B cell (primary cell): ENCODE data around the gene NCOA3. TPM values are rescaled to one million over a fixed set of nuclear protein-coding genes. Genes with fewer than 3 reads are reported as not detected.

Experiments
- ATAC-seq: fragments of 200-7000 bp; cut with Tn5 transposase; one replicate; pipeline ENCODE4 v1.10.0; 2021; ENCODE audit warnings: low read depth, mild to moderate bottlenecking, moderate number of reproducible peaks, moderate library complexity
- CTCF ChIA-PET: fragments of 350-600 bp; sonication (Branson Sonifier 250); formaldehyde crosslinking; loops from one replicate; lab custom pipeline; 2021; ENCODE audit warnings: antibody characterized with exemption, inconsistent platforms; lab: Charles Lee
- POLR2A ChIA-PET: fragments of 350-600 bp; sonication (Branson Sonifier 250); formaldehyde crosslinking; loops from one replicate; lab custom pipeline; 2021; ENCODE audit warnings: antibody characterized with exemption; lab: Charles Lee
- DNase-seq: peaks from one replicate; pipeline ENCODE4 v3.0.0; 2013
- H2AFZ ChIP-seq: 2 replicates; pipeline ENCODE4 v1.6.1; 2012; ENCODE audit warnings: mild to moderate bottlenecking, low read depth, low read length; ENCODE audit not compliant: insufficient read depth, poor library complexity, severe bottlenecking
- H3K27ac ChIP-seq, 2 donors: 1 replicate in 1 of 2; 2 replicates in 1 of 2; pipeline ENCODE4 v1.5.1; 2012 to 2013; ENCODE audit warnings: low read length in 2 of 2, mild to moderate bottlenecking in 2 of 2, moderate library complexity in 1 of 2
- H3K27me3 ChIP-seq, 4 experiments: fragments of 200-600 bp in 1 of 4; sonication (generic) in 1 of 4; replicated peaks in 1 of 4; 1 replicate in 2 of 4; 2 replicates in 2 of 4; pipeline versions ENCODE4 v1.6.1 to v1.7.0; 2013 to 2016; ENCODE audit warnings: low read length in 3 of 4, mild to moderate bottlenecking in 2 of 4, mixed read lengths in 1 of 4, moderate library complexity in 1 of 4; ENCODE audit not compliant: insufficient read depth in 4 of 4, control insufficient read depth in 3 of 4; ENCODE audit errors: control extremely low read depth in 1 of 4
- H3K36me3 ChIP-seq, 2 experiments: replicated peaks in 1 of 2; 1 replicate in 1 of 2; 2 replicates in 1 of 2; pipeline versions ENCODE4 v1.6.1 to v1.7.1; 2013; ENCODE audit warnings: low read length in 1 of 2; ENCODE audit not compliant: insufficient read depth in 2 of 2, control insufficient read depth in 1 of 2; ENCODE audit errors: control extremely low read depth in 1 of 2, extremely low read depth in 1 of 2
- H3K4me1 ChIP-seq, 2 donors: fragments of 200-600 bp in 1 of 2; sonication (generic) in 1 of 2; 1 replicate in 1 of 2; 2 replicates in 1 of 2; pipeline versions ENCODE4 v1.5.1 to v1.6.1; 2013 to 2017; ENCODE audit warnings: low read length in 2 of 2; ENCODE audit not compliant: control insufficient read depth in 2 of 2, insufficient read depth in 2 of 2
- H3K4me2 ChIP-seq: replicated peaks from 2 replicates; pipeline ENCODE3; 2012; ENCODE audit warnings: mild to moderate bottlenecking, low read depth, low read length; ENCODE audit not compliant: poor library complexity, severe bottlenecking
- H3K4me3 ChIP-seq, 5 experiments: fragments of 200-600 bp in 1 of 5; sonication (generic) in 1 of 5; 1 replicate in 3 of 5; 2 replicates in 2 of 5; pipeline versions ENCODE4 v1.5.1 to v1.7.0; 2011 to 2016; ENCODE audit warnings: low read length in 4 of 5, mild to moderate bottlenecking in 4 of 5, low read depth in 2 of 5, control low read depth in 1 of 5, moderate library complexity in 1 of 5; ENCODE audit not compliant: insufficient read depth in 1 of 5; ENCODE audit errors: control extremely low read depth in 1 of 5, extremely low read depth in 1 of 5
- H3K79me2 ChIP-seq: fragments of 200-600 bp; sonication (generic); one replicate; pipeline ENCODE4 v1.6.0; 2016; ENCODE audit warnings: low read length; ENCODE audit not compliant: control insufficient read depth, insufficient read depth
- H3K9ac ChIP-seq: fragments of 200-600 bp; sonication (generic); 2 replicates; pipeline ENCODE4 v1.6.1; 2017; ENCODE audit warnings: mild to moderate bottlenecking, low read length, moderate library complexity
- H3K9me3 ChIP-seq, 3 donors: one replicate each; pipeline versions ENCODE4 v1.6.1 to v1.7.1; 2013; ENCODE audit warnings: low read length in 2 of 3; ENCODE audit not compliant: control insufficient read depth in 2 of 3, insufficient read depth in 1 of 3; ENCODE audit errors: control extremely low read depth in 1 of 3
- H4K20me1 ChIP-seq: 2 replicates; pipeline ENCODE4 v1.6.0; 2012; ENCODE audit warnings: mild to moderate bottlenecking, low read length; ENCODE audit not compliant: insufficient read depth, control insufficient read depth, poor library complexity, severe bottlenecking
- H3K27ac Mint-ChIP-seq: one replicate; pipeline ENCODE4 v1.8.0; 2021; ENCODE audit warnings: mixed read lengths
- H3K27me3 Mint-ChIP-seq: one replicate; pipeline ENCODE4 v1.8.0; 2021; ENCODE audit warnings: mixed read lengths
- H3K4me1 Mint-ChIP-seq: one replicate; pipeline ENCODE4 v1.8.0; 2021; ENCODE audit warnings: mixed read lengths
- H3K4me3 Mint-ChIP-seq: one replicate; pipeline ENCODE4 v1.8.0; 2021; ENCODE audit warnings: mixed read lengths
- H3K9me3 Mint-ChIP-seq: one replicate; pipeline ENCODE4 v1.8.0; 2022; ENCODE audit warnings: mixed read lengths; ENCODE audit not compliant: insufficient read depth
- CTCF ChIP-seq: fragments of 200-600 bp; IDR thresholded peaks from one replicate; pipeline ENCODE4 v1.8.0; 2022; ENCODE audit warnings: antibody characterized with exemption, mild to moderate bottlenecking
- EZH2 ChIP-seq: IDR thresholded peaks from 2 replicates; pipeline ENCODE4 v1.6.1; 2012; ENCODE audit warnings: borderline replicate concordance, low read depth, mild to moderate bottlenecking, moderate library complexity, low read length; ENCODE audit not compliant: insufficient read depth, poor library complexity, severe bottlenecking
- WGBS: methylation state at CpG from one replicate; pipeline ENCODE4 v1.1.5; 2013; ENCODE audit warnings: missing lambda C conversion rate; ENCODE audit not compliant: insufficient coverage; 5-methylcytosine and 5-hydroxymethylcytosine counted together
- intact Hi-C: fragments of 100-400 bp; cut with micrococcal nuclease; formaldehyde crosslinking; loops from one replicate; pipeline ENCODE4 v1.10.0; 2022
- polyA plus RNA-seq: library from polyadenylated mRNA; depleted of rRNA; stranded (reverse); fragments of >200 nt; gene quantifications from 2 replicates; pipeline ENCODE4 v1.2.3, GENCODE V29; 2012
- total RNA-seq, 2 donors: library from RNA; stranded (reverse); fragments of 120-200 nt in 1 of 2; gene quantifications; 1 replicate in 1 of 2; 2 replicates in 1 of 2; pipeline versions ENCODE4 v1.2.3 to v1.2.4, GENCODE V29; 2013 to 2022

NCOA3 gene
- total and polyA plus RNA-seq, 2 donors (not counting 1 experiment from before 2014, with no cell fraction given) = 54.0 to 309 TPM

GRCh38 chr20:47492284-47492683 lies 9.4 kb upstream of the NCOA3 start:
- Histone ChIP-seq H3K79me2 (peaks cover 21% of the 10 kb centered on the region), H3K36me3 (no peaks in the 10 kb centered on the region), H3K4me1 (peaks cover 47 to 59% of the 10 kb centered on the region in 2 donors), H3K4me3 (no peak overlapping the region), H3K27me3 (no peaks in the 10 kb centered on the region), H3K9me3 (no peaks in the 10 kb centered on the region), H2AFZ (no peak overlapping the region), H3K27ac (peak overlapping the region in 1 of 2 donors; percentile 2), H3K4me2 (no peak overlapping the region), H4K20me1 (no peaks in the 10 kb centered on the region), H3K9ac (no peak overlapping the region)
- Mint-ChIP-seq H3K4me3 (no peak overlapping the region), H3K4me1 (peaks cover 49% of the 10 kb centered on the region), H3K9me3 (no peaks in the 10 kb centered on the region), H3K27ac (peak overlapping the region; percentile 20), H3K27me3 (no peaks in the 10 kb centered on the region)
- DNase-seq (no peak), ATAC-seq (no peak)
- TF ChIP-seq CTCF (no peak), EZH2 (no peak)
- POLR2A ChIA-PET = interaction anchor here (0.8 to 6.5 kb wide), 3 partner anchors 10 to 76 kb away, joined by 6 to 69 read pairs (median 18); partner anchors contain the start of gene NCOA3
- WGBS = 92% methylated on average over 2 of the region's 3 CpGs
- intact Hi-C loops = no loop called here
- CTCF ChIA-PET = interaction anchor here (2.0 to 2.5 kb wide), 2 partner anchors 9 to 109 kb away, joined by 6 to 20 read pairs; partner anchors contain the start of gene NCOA3

DNA sequence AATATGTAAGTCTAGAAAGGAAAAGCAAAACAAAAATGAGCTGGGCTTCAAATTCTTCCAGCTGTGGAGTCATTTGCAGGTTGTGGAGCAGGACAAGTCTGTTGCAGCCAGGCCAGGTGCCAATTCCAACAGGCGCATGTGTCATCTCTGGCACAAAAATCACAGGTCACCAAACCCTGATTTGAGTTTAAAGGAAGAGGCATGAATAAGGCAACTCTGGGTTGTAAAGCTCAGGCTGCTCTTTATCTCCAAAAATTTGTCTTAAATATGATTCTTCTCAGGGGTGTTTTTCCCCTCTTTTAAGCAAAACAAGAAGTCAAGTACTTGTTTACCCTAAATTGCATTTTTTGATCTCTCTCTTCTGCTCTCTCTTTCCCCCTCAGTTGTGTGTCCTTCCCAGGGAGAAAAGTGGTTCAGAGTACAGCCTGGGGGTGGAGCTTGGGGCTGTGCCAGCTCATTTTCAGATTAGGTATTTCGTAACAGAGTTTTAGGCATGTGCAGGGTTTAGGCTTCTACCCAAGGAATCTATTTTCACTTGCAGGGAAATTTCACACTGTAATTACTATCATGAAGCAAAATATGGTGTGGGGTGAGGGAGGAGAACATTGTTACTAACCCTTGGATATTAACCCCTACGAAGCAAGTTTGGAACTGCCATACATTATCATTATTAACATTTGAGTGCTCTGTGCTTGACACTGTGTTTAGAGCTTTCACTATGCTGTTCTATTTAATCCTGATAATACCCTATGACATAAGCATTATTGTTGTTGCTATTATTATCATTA lies 8.3 kb upstream of the NCOA3 start:
- Histone ChIP-seq H3K9me3 (no peaks in the 10 kb centered on the region), H3K9ac (peak overlapping the region; percentile 50), H3K27me3 (no peaks in the 10 kb centered on the region), H3K36me3 (no peaks in the 10 kb centered on the region), H3K79me2 (peaks cover 25% of the 10 kb centered on the region), H3K4me2 (peak overlapping the region; percentile 60), H3K4me1 (peaks cover 37 to 49% of the 10 kb centered on the region in 2 donors), H3K4me3 (peak overlapping the region in 1 of 5 experiments; percentile 29), H4K20me1 (no peaks in the 10 kb centered on the region), H3K27ac (peak overlapping the region in 1 of 2 donors; percentile 53), H2AFZ (peak overlapping the region; percentile 64)
- WGBS = no CpG with 5 or more reads among the region's 3 CpGs
- TF ChIP-seq EZH2 (no peak), CTCF (no peak)
- ATAC-seq (peak; percentile 42), DNase-seq (peak; percentile 44)
- H3K27ac Mint-ChIP-seq = peak overlapping the region; percentile 76
- POLR2A ChIA-PET = interaction anchor here (1.0 to 2.4 kb wide), 3 partner anchors 9 to 109 kb away, joined by 3 to 18 read pairs (median 3); partner anchors contain the start of gene NCOA3
- peak overlapping the region; percentile 42 for H3K4me3 Mint-ChIP-seq
- H3K4me1 Mint-ChIP-seq = peaks cover 47% of the 10 kb centered on the region
- intact Hi-C loops = no loop called here
- H3K27me3 Mint-ChIP-seq = no peaks in the 10 kb centered on the region
- CTCF ChIA-PET = interaction anchor here (0.6 to 2.5 kb wide), 9 partner anchors 8 to 196 kb away, joined by 3 to 20 read pairs (median 4); partner anchors contain the start of gene NCOA3
- H3K9me3 Mint-ChIP-seq = no peaks in the 10 kb centered on the region
